Activated CD4-positive, alpha-beta T cell treated with anti-CD3 and anti-CD28 coated beads, Interleukin-2, Interleukin-4, amounts not matched to agents 100 ng/mL and 50 ng/mL, durations not matched to agents 16 hours and 8 hours (primary cell): Measurements from ENCODE around the gene STARD4.

Source experiments
- DNase-seq: peaks from one replicate; pipeline ENCODE4 v3.0.0-alpha.2; 2020; ENCODE audit warnings: low spot score

The STARD4 gene

DNA sequence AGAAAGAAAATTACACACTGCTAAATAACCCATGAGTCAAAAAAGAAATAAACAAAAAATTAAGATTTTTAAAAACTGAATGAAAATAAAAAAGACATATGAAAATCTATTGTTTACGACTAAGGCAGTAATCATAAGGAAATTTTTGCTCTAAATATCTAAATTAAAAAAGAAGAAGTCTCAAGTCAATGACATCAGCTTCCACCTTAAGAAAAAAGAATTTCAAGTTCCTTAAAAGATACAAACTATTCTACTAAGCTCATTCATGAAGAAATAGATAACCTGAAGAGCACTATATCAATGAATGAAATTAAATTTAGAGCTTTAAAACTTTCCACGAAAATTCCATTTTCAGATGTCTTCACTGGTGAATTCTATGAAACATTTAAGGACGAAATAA lies 15.7 kb upstream of the STARD4 start:
- no peak for DNase-seq

- DNase-seq, result no peak
Observed at GRCh38 chr5:111520908-111521307, 8.6 kb upstream of the STARD4 start.

DNA sequence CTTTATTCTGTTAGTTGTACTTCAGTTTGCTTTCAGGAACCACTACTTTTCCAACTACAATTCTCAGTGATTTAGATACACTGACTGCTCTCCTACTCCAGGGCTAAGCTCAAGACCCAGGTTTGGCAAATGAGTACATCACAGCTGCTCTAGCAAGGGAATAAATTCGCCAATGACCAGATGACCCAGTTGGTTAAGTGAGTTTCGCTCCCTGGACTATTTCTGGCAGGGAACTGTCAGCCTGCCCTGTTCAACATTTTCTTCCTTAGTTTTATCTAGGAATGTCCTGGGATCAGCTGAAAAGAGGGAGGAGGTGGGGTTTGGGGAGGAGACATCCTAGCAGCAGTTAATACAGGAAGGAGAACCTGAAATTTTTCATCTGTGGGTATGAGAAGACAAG lies 6.4 kb upstream of the STARD4 start:
- DNase-seq, result no peak

GRCh38 chr5:111517853-111518501 lies 5.6 kb upstream of the STARD4 start:
- DNase-seq, result no peak

- DNase-seq, result no peak
Observed at GRCh38 chr5:111514087-111514486, 1.8 kb upstream of the STARD4 start.

DNA sequence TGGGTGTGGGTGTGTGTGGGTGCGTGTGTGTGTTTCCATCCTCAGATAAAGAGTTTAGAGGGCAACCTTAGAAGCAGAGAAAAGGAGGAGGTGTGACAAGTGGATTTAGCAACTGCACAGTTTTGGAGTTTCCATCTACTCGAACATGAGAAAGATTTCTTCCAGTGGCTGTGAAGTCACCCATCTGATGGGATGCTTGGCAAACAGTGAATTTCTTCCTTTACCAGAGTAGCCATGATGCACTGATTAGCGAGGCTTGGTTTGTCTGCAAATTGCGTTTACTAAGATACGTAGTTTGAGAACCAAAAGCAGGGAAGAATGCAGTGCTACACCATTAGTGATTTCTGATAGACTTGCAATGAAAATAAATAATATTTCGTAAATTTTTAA lies 791 bp upstream of the STARD4 start:
- DNase-seq, result no peak

DNA sequence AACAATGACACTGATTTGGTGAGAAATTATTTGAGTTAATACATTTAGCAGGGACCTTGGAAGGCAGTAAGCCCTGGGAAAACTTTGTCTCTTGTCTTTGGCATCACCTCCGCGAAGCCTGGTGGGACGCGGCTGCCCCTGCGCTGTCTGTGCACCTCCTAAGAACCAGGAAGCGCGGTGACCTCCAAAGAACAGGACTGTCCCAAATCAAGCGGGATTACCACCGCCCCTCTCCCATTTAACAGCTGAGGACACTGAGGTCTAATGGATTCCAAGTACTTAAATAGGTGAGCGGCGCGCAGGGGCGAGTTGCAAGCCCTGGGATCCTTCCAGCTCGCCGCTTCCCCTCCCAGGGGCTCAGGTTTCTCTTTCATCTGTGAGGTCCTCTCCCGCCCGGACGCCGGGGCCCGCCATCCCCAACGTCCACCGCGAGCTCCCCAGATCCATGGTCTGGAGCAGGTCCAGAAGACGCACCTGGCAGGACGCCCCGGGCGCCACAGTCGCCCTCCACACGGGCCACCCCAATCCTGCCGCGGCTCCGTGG lies 432 bp downstream of the STARD4 start:
- DNase-seq, result no peak

DNA sequence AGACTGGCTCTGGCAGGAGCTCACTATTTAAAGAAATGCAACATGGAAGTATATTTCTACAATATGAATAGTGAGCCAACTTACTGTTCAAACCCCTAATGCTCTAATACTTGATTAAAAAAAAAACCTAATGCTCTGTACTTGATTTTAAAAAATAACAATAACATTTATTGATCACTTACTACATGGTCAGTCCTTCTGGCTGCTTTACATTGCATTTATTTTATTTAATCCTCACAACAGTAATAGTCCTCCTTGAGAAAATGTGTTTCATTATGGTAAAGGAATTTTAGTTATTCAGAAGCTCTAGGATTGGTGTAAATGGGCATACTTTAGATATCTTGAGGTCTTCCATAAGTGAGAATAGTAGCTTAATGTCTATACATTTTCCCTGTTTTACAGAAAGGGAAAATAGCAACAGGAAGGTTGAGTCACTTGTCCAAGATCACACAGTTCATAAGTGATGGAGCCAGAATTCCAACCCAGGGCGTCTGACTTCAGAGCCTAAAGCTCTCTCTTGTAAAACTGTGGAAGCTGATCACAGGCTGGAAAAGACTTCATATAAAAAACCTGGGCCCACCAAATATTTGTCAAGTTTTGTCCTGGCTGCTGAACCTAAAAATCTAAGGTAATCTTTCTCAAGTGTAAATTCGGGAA lies 1.0 kb downstream of the STARD4 start:
- no peak for DNase-seq

DNA sequence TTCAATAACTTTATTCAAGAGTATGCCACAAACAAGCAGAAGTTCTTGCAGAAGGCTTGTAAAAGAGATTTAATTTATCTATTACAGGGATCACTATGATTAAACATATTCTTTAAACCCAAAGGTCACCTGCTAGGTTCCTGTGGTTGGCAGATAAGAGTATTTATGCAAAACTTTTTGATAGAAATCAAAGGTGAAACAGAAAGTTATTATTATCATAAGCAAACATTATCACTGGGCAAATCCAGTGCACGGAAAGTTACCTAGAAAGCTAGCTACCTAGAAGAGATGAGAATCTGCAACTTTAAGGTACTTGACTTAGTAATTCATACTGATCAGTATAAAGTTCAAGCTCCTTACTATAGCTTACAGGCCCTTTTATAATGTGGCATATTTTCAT lies 3.2 kb downstream of the STARD4 start:
- no peak for DNase-seq

GRCh38 chr5:111507276-111507675 lies 5.1 kb downstream of the STARD4 start:
- no peak for DNase-seq

GRCh38 chr5:111505096-111505495 lies 7.2 kb downstream of the STARD4 start:
- no peak for DNase-seq

GRCh38 chr5:111502956-111503355 lies 9.4 kb downstream of the STARD4 start:
- DNase-seq, result no peak

DNA sequence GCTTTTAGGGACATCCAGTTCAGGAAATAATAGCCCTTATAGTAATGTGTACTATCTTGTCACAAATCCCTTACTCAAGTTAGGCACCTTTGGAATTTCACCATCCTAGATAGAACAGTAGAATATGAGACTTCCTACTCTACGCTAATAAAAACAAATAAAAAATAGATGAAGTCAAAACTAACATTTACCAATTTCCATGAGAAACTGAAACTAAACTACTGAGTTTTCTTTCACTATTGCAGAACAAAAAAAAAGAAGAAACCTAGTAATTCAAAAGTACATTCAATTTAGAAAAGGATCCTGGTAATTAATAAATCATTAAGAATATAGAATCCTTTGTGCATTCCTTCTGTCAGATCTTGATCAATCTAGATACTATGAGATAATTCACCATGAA lies 14.0 kb downstream of the STARD4 start:
- DNase-seq, result no peak

DNA sequence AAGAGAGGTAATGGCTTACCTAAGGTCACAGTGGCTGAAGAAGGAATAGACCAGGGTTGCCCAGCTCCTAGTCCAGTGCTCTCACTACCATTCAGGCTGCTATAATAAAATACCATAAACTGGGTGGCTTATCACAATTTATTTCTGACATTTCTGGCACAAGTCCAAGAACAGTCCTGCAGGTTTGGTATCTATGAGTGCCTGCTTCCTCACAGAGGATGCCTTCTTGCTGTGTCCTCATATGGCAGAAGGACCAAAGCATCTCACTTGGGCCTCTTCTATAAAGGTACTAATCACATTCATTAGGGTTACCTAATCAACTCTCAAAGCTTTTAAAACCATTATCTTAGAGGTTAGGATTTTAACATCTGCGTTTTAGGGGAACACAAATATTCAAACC lies 17.2 kb downstream of the STARD4 start:
- DNase-seq, result no peak

- DNase-seq, result no peak
Observed at GRCh38 chr5:111494355-111494999, 17.9 kb downstream of the STARD4 start.

DNA sequence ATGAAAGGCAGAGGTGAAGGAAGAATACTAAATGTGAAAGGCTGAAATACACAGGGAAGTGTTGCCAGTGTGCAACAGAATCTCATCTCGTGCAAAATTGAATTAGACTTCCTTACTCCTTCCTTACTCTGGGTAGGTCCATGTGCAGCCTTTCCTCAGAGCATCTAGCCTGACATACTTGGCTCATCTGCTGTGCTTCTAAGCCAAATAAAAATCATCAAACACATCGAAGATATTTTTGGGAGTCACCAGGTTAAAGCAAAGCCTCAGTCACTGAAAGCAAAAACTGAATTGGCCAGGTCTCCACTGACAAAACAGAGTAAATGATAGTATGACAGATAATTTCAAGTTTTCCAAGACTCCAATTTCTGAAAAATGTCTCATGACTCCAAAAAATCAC lies 19.3 kb downstream of the STARD4 start:
- DNase-seq, result no peak

GRCh38 chr5:111488353-111488752 lies 24.0 kb downstream of the STARD4 start:
- no peak for DNase-seq

- DNase-seq, result no peak
Observed at GRCh38 chr5:111486926-111487325, 25.4 kb downstream of the STARD4 start.

DNA sequence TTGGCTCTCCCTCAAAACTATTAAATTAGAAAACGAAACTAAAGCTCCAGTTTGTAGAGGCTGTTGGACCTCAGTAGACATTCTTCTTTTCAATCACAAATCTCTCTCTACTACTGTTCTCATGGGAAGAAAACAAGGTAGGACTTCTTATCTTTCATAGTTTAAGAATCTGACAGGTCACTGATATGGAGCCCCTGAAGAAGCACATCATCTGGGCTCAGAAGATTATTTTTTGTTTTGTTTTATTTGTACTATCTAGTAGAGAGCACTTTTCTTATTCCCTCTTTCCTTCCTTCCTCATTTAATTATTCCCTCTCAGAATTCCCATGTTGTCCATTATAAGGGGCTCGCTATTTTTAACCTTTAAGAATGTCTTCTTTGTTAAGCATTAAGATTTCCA lies 26.3 kb downstream of the STARD4 start:
- DNase-seq, result no peak

GRCh38 chr5:111480346-111480745 lies 32.0 kb downstream of the STARD4 start:
- DNase-seq, result no peak

GRCh38 chr5:111478898-111479297 lies 33.4 kb downstream of the STARD4 start:
- DNase-seq, result no peak

- DNase-seq, result no peak
Observed at GRCh38 chr5:111478266-111478665, 34.1 kb downstream of the STARD4 start.

DNA sequence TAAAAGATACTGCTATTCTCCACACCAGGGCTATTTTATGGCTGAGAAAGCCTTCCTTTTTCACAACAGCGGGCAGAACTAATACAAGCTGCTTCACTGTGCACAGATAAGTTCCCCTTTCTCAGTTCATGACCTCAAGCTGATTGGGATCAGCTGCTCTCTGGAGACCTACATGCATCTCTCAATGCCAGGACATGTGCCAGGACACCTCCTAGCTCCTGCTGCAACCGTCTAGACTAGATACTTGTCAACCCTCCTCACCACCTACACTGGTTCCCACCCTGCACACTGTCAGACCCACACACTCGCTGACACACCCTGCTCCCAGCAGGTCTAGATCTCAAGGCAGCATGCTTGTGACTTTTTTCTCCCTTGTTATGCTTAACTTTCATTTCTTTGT lies 39.8 kb downstream of the STARD4 start:
- DNase-seq, result no peak
